ENCODE results near the gene GABRA4. TPM values are rescaled to one million over a fixed set of nuclear protein-coding genes. Genes with fewer than 3 reads are reported as not detected.

GABRA4 gene
- polyA plus RNA-seq, 3 donors = not detected

- 43% methylated on average over 1 of the region's 2 CpGs for WGBS (ENCODE audit: insufficient coverage)
- TF ChIP-seq CTCF (IDR thresholded peaks at IDR 0.05) = no peak
- Mint-ChIP-seq H3K27me3 (ENCODE audit: low read depth in 3 of 3) (peaks cover 0 to 3% (median 0%) of the 10 kb centered on the region in 3 donors), H3K27ac (no peak overlapping the region), H3K4me1 (no peaks in the 10 kb centered on the region), H3K9me3 (peaks cover 0 to 10% (median 3%) of the 10 kb centered on the region in 7 donors), H3K4me3 (no peak overlapping the region), H3K36me3 (no peaks in the 10 kb centered on the region)
- Histone ChIP-seq H3K36me3 (replicated peaks in 1 of 2; ENCODE audit: control insufficient read depth in 1 of 2, insufficient read depth in 2 of 2, low read length in 2 of 2) (no peaks in the 10 kb centered on the region), H3K79me2 (ENCODE audit: insufficient read depth, low read length) (no peaks in the 10 kb centered on the region), H3K4me1 (ENCODE audit: control insufficient read depth in 1 of 2, insufficient read depth in 2 of 2, low read length in 2 of 2) (no peaks in the 10 kb centered on the region), H3K27ac (ENCODE audit: low read depth in 1 of 2, low read length in 2 of 2) (no peak overlapping the region), H3K27me3 (ENCODE audit: control insufficient read depth in 2 of 2, insufficient read depth in 2 of 2, low read length in 2 of 2) (no peaks in the 10 kb centered on the region), H3K9ac (ENCODE audit: insufficient read depth, low read length, poor library complexity, severe bottlenecking) (no peak overlapping the region), H4K20me1 (ENCODE audit: insufficient read depth, low read length) (no peaks in the 10 kb centered on the region), H2AFZ (ENCODE audit: insufficient read depth, low read depth, low read length, poor library complexity, severe bottlenecking) (no peak overlapping the region), H3K9me3 (replicated peaks in 1 of 2; ENCODE audit: control insufficient read depth in 1 of 2, insufficient read depth in 1 of 2, low read length in 2 of 2) (no peaks in the 10 kb centered on the region), H3K4me3 (replicated peaks in 1 of 3; ENCODE audit: low read depth in 2 of 3, low read length in 3 of 3) (no peak overlapping the region), H3K4me2 (replicated peaks; ENCODE audit: extremely low read depth, low read length, poor library complexity, severe bottlenecking) (no peak overlapping the region)
- no peak for DNase-seq
- intact Hi-C loops (cut with micrococcal nuclease) = no loop called here
These were observed 123.0 kb downstream of the GABRA4 start for GRCh38 chr4:46870411-46870810.

Other genes starting within 250 kb of the GABRA4 start
- not detected for gene COX7B2, start 84.3 kb downstream of the GABRA4 start, polyA plus RNA-seq
- gene GABRB1, start 38.0 kb upstream of the GABRA4 start, polyA plus RNA-seq = not detected